Camera-type eye (tissue), 1 donor: Measurements from ENCODE around the gene NUPR2. TPM values are rescaled to one million over a fixed set of nuclear protein-coding genes. Genes with fewer than 3 reads are reported as not detected.

Experiments used
- total RNA-seq: library from RNA; depleted of rRNA; stranded (reverse); fragments of >200 nt; gene quantifications from one replicate; pipeline ENCODE4 v1.2.3, GENCODE V29; 2014

Gene NUPR2
- total RNA-seq = not detected

GRCh38 chr7:56115852-56116538 is at the start of gene NUPR2:
NUPR2 (minus strand) TSS chr7:56116417; CDS start chr7:56116314, 103 bp downstream.

GRCh38 chr7:56106108-56107073 is 9.8 kb downstream of the NUPR2 start, which contains the start of gene CHCHD2:
CHCHD2 (minus strand) TSS chr7:56106476; CDS start chr7:56106413, 63 bp downstream.

GRCh38 chr7:56092789-56093531 is 23.3 kb downstream of the NUPR2 start, which contains the start of gene PHKG1:
PHKG1 (minus strand) TSS chr7:56092952; CDS start chr7:56088941, 4,011 bp downstream.

Other genes with a start within 250 kb of the NUPR2 start
- gene ZNF713, start 229.0 kb downstream of the NUPR2 start, total RNA-seq = 38.8 TPM
- 8.9 TPM for gene MRPS17, start 164.5 kb downstream of the NUPR2 start, total RNA-seq
- 78.8 TPM for gene NIPSNAP2, start 151.8 kb downstream of the NUPR2 start, total RNA-seq
- 31.1 TPM for gene PSPH, start 65.0 kb downstream of the NUPR2 start, total RNA-seq
- 117 TPM for gene CCT6A, start 64.7 kb downstream of the NUPR2 start, total RNA-seq
- 68.6 TPM for gene SUMF2, start 52.1 kb downstream of the NUPR2 start, total RNA-seq
- 4.7 TPM for gene PHKG1, start 23.5 kb downstream of the NUPR2 start, total RNA-seq
- gene CHCHD2, start 9.9 kb downstream of the NUPR2 start, total RNA-seq = 166 TPM